ENCODE measurements around the gene MAMDC4. TPM values are rescaled to one million over a fixed set of nuclear protein-coding genes. Genes with fewer than 3 reads are reported as not detected.

Gene MAMDC4
- total RNA-seq, 1 donor, result 0.81 TPM

DNA sequence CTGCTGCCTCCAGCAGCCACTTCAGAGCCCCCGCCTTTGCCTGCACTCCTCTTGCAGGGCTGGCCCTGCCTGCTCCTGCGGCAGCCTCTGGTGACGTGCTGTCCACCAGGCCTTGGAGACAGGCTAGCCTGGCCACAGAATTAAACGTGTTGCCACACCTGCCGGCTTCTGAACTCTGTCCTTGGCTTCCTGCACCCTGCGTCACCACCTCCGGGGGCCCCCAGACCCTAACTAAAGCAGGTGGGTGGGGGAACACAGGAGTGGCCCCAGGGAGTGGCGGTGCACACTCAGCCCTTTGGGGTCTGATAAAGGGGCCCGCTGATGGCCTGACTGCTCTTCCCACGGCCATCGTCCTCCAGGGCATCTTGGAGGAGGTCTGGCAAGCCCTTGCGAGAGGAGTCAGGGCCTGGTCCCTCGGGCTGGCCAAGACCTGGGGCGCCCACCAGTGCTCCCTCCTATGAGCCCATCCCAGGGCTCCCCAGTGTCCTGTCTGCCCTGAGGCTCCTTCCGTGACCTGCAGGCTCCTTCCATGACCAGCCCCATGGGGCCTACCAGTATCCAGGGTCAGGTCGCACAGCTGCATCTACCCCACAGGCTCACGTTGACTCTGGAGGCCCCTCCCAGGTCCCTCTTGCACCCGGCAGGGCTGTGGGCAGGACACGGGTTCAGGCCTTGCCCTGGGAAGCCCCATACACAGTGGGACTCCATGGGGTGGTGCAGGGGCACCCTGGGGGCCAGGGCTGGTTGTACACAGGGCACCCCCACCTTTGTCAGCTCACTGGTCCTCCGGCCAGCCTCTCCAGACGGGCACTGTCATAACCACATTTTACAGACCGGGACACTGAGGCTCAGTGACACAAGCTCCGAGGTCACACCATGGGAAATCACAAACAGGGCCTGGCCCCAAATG is 1.0 kb upstream of the MAMDC4 start:
- TF ChIP-seq, protein P1, sequence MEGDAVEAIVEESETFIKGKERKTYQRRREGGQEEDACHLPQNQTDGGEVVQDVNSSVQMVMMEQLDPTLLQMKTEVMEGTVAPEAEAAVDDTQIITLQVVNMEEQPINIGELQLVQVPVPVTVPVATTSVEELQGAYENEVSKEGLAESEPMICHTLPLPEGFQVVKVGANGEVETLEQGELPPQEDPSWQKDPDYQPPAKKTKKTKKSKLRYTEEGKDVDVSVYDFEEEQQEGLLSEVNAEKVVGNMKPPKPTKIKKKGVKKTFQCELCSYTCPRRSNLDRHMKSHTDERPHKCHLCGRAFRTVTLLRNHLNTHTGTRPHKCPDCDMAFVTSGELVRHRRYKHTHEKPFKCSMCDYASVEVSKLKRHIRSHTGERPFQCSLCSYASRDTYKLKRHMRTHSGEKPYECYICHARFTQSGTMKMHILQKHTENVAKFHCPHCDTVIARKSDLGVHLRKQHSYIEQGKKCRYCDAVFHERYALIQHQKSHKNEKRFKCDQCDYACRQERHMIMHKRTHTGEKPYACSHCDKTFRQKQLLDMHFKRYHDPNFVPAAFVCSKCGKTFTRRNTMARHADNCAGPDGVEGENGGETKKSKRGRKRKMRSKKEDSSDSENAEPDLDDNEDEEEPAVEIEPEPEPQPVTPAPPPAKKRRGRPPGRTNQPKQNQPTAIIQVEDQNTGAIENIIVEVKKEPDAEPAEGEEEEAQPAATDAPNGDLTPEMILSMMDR (IDR thresholded peaks at IDR 0.05; ENCODE audit: insufficient read depth, low read length), result no peak
- DNase-seq (ENCODE audit: low read depth), result no peak
- no peak overlapping the region for H3K4me3 ChIP-seq (ENCODE audit: low read depth, low read length)

DNA sequence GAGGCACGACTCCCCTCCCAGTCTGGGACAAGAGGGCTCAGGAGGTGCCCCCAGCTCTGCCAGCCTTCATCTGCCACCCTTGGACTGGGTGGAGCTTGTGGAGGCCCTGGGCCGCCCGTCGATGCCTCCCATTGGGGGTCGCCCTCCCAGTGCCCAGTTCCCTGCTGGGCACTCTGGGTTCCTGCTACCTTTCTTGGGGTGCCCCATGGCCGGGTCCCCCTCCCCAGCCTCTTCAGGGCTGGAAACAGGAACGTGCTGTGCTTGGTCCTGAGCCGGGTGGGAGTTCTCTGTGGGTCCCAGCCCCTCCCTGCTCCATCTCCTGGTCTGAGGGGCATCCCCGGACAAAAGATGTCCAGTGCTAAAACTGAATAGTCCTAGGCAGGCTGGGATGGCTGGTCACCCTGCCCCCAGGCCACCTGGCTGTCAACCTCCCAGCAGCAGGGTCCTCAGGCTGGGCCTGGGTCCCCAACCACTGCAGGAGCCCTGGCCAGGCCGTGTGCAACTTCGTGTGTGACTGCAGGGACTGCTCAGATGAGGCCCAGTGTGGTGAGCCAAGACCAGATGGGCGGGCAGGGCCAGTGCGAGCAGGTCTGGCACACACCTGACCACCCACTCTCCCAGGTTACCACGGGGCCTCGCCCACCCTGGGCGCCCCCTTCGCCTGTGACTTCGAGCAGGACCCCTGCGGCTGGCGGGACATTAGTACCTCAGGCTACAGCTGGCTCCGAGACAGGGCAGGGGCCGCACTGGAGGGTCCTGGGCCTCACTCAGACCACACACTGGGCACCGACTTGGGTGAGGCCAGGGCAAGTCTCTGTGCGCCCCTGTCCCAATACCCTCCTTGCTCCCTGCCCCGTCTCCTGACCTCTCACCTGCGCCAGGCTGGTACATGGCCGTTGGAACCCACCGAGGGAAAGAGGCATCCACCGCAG is 784 bp downstream of the MAMDC4 start:
- TF ChIP-seq, protein P1 (IDR thresholded peaks at IDR 0.05; ENCODE audit: insufficient read depth, low read length), result no peak
- DNase-seq (ENCODE audit: low read depth), result no peak
- H3K4me3 ChIP-seq (ENCODE audit: low read depth, low read length), result no peak overlapping the region

- TF ChIP-seq, protein P1 (IDR thresholded peaks at IDR 0.05; ENCODE audit: insufficient read depth, low read length), result no peak
- no peak for DNase-seq (ENCODE audit: low read depth)
- no peak overlapping the region for H3K4me3 ChIP-seq (ENCODE audit: low read depth, low read length)
Measured at GRCh38 chr9:136853596-136854112, 1.5 kb downstream of the MAMDC4 start.

DNA sequence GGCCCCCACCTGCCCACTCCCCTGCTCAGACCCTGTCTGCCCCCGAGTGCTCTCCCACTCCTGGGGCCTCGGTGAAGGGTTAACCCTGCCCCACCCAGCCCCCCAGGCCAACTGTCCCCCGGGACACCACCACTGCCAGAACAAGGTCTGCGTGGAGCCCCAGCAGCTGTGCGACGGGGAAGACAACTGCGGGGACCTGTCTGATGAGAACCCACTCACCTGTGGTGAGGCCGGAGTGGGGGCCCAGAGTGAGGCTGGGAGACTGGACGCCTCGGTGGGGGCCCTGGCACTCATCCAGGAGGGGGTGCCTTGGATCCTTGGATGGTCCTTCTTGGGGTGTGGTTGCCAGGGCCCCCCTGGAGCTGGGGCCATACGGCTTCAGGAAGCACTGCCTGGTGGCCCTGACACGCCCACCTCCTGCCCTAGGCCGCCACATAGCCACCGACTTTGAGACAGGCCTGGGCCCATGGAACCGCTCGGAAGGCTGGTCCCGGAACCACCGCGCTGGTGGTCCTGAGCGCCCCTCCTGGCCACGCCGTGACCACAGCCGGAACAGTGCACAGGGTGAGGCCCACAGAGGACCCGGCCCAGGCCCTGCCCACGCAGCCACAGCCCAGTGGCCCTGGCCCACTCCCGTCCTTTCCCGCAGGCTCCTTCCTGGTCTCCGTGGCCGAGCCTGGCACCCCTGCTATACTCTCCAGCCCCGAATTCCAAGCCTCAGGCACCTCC is 2.1 kb downstream of the MAMDC4 start:
- H3K4me3 ChIP-seq (ENCODE audit: low read depth, low read length), result no peak overlapping the region
- TF ChIP-seq, protein P1 (IDR thresholded peaks at IDR 0.05; ENCODE audit: insufficient read depth, low read length), result no peak
- DNase-seq (ENCODE audit: low read depth), result no peak

- no peak overlapping the region for H3K4me3 ChIP-seq (ENCODE audit: low read depth, low read length)
- no peak for DNase-seq (ENCODE audit: low read depth)
- TF ChIP-seq, protein P1 (IDR thresholded peaks at IDR 0.05; ENCODE audit: insufficient read depth, low read length), result no peak
Measured at GRCh38 chr9:136854842-136855460, 2.8 kb downstream of the MAMDC4 start.
